ENCODE data around the gene BCR. TPM values are rescaled to one million over a fixed set of nuclear protein-coding genes. Genes with fewer than 3 reads are reported as not detected.

Gene BCR
- total and polyA plus RNA-seq, 2 of the 13 experiments (the other 11 are each of a cell fraction or from before 2014, with no cell fraction given): 19.9 to 33.6 TPM

- TF ChIP-seq RCOR2 (CRISPR knock-in tag; IDR thresholded peaks at IDR 0.05) (no peak), HIVEP1 (CRISPR knock-in tag; IDR thresholded peaks at IDR 0.05) (no peak), ZBTB3 (CRISPR knock-in tag; IDR thresholded peaks at IDR 0.05; ENCODE audit: borderline replicate concordance, low read depth) (no peak)
- Histone ChIP-seq H3K27me3 (ENCODE audit: control insufficient read depth in 1 of 2, insufficient read depth in 2 of 2, low read length in 2 of 2) (no peaks in the 10 kb centered on the region), H3K36me3 (replicated peaks in 1 of 2; ENCODE audit: control insufficient read depth in 1 of 2, insufficient read depth in 2 of 2, low read length in 2 of 2) (peaks cover 5 to 70% of the 10 kb centered on the region in 2 experiments; a peak in 4 of 5 replicates), H2AFZ (ENCODE audit: low read length) (no peak overlapping the region), H4K20me1 (ENCODE audit: insufficient read depth, low read length) (no peaks in the 10 kb centered on the region), H3K4me2 (ENCODE audit: low read depth, low read length) (no peak overlapping the region), H3K4me3 (replicated peaks in 1 of 3; ENCODE audit: insufficient read depth in 1 of 3, low read depth in 2 of 3, low read length in 3 of 3) (no peak overlapping the region), H3K9me3 (ENCODE audit: low read length) (no peaks in the 10 kb centered on the region), H3K79me2 (ENCODE audit: insufficient read depth, low read length) (no peaks in the 10 kb centered on the region), H3K4me1 (ENCODE audit: insufficient read depth, low read length) (peaks cover 60% of the 10 kb centered on the region), H3K27ac (ENCODE audit: extremely low read length, insufficient read depth, low read length) (no peak overlapping the region), H3K9ac (ENCODE audit: insufficient read depth, low read depth, low read length) (no peak overlapping the region)
- no peak for DNase-seq (ENCODE audit: low spot score)
- POLR2A ChIA-PET: no interaction called here
- intact Hi-C loops (cut with micrococcal nuclease; ENCODE audit: unreplicated experiment) (no loop called here), in situ Hi-C loops (cut with HindIII; ENCODE audit: extremely low pct_ligation_motif_present, low pct_unique_long_range_greater_than_20kb) (loop anchor here (25.0 kb wide), 1 partner anchor 323 kb away; no protein-coding TSS in a partner anchor)
- no TSS peak for BruUV-seq (replicated peaks)
- no peak for FAIRE-seq
- 100% methylated on average over 1 of the region's 7 CpGs for WGBS (ENCODE audit: low lambda C conversion rate)
- ATAC-seq: no peak
- CTCF ChIA-PET (ENCODE audit: low intra/inter-chr PET ratio, low total read pairs): no interaction called here
Observed at GRCh38 chr22:23285734-23286133, 105.4 kb downstream of the BCR start.

- H2AFZ ChIP-seq (ENCODE audit: low read length): no peak overlapping the region
- no peaks in the 10 kb centered on the region for H4K20me1 ChIP-seq (ENCODE audit: insufficient read depth, low read length)
- no peaks in the 10 kb centered on the region for H3K27me3 ChIP-seq (ENCODE audit: control insufficient read depth in 1 of 2, insufficient read depth in 2 of 2, low read length in 2 of 2)
- no peak for FAIRE-seq
- H3K27ac ChIP-seq (ENCODE audit: extremely low read length, insufficient read depth, low read length): no peak overlapping the region
- H3K36me3 ChIP-seq (replicated peaks in 1 of 2; ENCODE audit: control insufficient read depth in 1 of 2, insufficient read depth in 2 of 2, low read length in 2 of 2): peaks cover 5 to 68% of the 10 kb centered on the region in 2 experiments; a peak in 4 of 5 replicates
- POLR2A ChIA-PET: no interaction called here
- H3K4me3 ChIP-seq (replicated peaks in 1 of 3; ENCODE audit: insufficient read depth in 1 of 3, low read depth in 2 of 3, low read length in 3 of 3): no peak overlapping the region
- intact Hi-C loops (cut with micrococcal nuclease; ENCODE audit: unreplicated experiment): no loop called here
- H3K9me3 ChIP-seq (ENCODE audit: low read length): no peaks in the 10 kb centered on the region
- 100% methylated on average over 2 of the region's 2 CpGs for WGBS (ENCODE audit: low lambda C conversion rate)
- H3K4me1 ChIP-seq (ENCODE audit: insufficient read depth, low read length): peaks cover 65% of the 10 kb centered on the region
- no peaks in the 10 kb centered on the region for H3K79me2 ChIP-seq (ENCODE audit: insufficient read depth, low read length)
- no peak for DNase-seq (ENCODE audit: low spot score)
- BruUV-seq (replicated peaks): no TSS peak
- in situ Hi-C loops (cut with HindIII; ENCODE audit: extremely low pct_ligation_motif_present, low pct_unique_long_range_greater_than_20kb): loop anchor here (25.0 kb wide), 1 partner anchor 324 kb away; no protein-coding TSS in a partner anchor
- H3K4me2 ChIP-seq (ENCODE audit: low read depth, low read length): no peak overlapping the region
- no peak overlapping the region for H3K9ac ChIP-seq (ENCODE audit: insufficient read depth, low read depth, low read length)
- ATAC-seq: no peak
- CTCF ChIA-PET (ENCODE audit: low intra/inter-chr PET ratio, low total read pairs): no interaction called here
- TF ChIP-seq PHF5A (CRISPR knock-in tag; IDR thresholded peaks at IDR 0.05; ENCODE audit: low read depth, unreplicated experiment) (no peak), KDM2A (CRISPR knock-in tag; IDR thresholded peaks at IDR 0.05; ENCODE audit: borderline replicate concordance, low read depth) (no peak), ZBTB4 (CRISPR knock-in tag; IDR thresholded peaks at IDR 0.05; ENCODE audit: borderline replicate concordance) (no peak), PITX1 (CRISPR knock-in tag; IDR thresholded peaks at IDR 0.05) (no peak), ZNF766 (CRISPR knock-in tag; IDR thresholded peaks at IDR 0.05; ENCODE audit: borderline replicate concordance) (no peak), PHB2 (IDR thresholded peaks at IDR 0.05; ENCODE audit: partially characterized antibody) (no peak), KLF15 (CRISPR knock-in tag; IDR thresholded peaks at IDR 0.05; ENCODE audit: borderline replicate concordance) (no peak), KLF13 (CRISPR knock-in tag; IDR thresholded peaks at IDR 0.05) (no peak), ZNF264 (CRISPR knock-in tag; IDR thresholded peaks at IDR 0.05) (no peak), ZMYM2 (CRISPR knock-in tag; IDR thresholded peaks at IDR 0.05) (no peak), ZBTB33 (CRISPR knock-in tag; IDR thresholded peaks at IDR 0.05) (no peak)
Observed at GRCh38 chr22:23286296-23286695, 106.0 kb downstream of the BCR start.
